ENCODE data around the gene CDK16. TPM values are rescaled to one million over a fixed set of nuclear protein-coding genes. Genes with fewer than 3 reads are reported as not detected.
A peak's percentile ranks its signal among the peaks of the same experiment; 100 is the strongest.

Gene CDK16
- total and polyA plus RNA-seq, 4 experiments from 2014 or later, result 1.6 to 57.4 (median 38.7) TPM

DNA sequence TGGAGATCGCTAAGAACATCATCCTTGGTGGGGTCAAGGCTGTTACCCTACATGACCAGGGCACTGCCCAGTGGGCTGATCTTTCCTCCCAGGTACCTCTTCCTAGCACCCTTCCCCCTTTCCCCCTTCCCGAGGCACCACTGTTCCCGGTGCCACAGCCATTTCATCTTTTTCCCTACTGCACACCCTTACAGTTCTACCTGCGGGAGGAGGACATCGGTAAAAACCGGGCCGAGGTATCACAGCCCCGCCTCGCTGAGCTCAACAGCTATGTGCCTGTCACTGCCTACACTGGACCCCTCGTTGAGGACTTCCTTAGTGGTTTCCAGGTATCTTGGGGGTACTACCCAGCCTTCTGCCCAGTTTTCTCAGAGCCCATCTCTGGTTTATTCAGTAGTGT lies 19.2 kb upstream of the CDK16 start:
- H3K36me3 Mint-ChIP-seq, result peaks cover 59 to 61% of the 10 kb centered on the region in 2 donors
- peaks cover 25 to 46% (median 40%) of the 10 kb centered on the region in 4 donors for H3K4me1 Mint-ChIP-seq
- DNase-seq, result no peak
- H3K9me3 Mint-ChIP-seq, result peaks cover 0 to 1% (median 0%) of the 10 kb centered on the region in 8 donors
- intact Hi-C loops (cut with micrococcal nuclease), result no loop called here
- peaks cover 49% of the 10 kb centered on the region for H3K36me3 ChIP-seq (ENCODE audit: insufficient read depth, low read length)
- H3K4me1 ChIP-seq (ENCODE audit: insufficient read depth, low read length), result peaks cover 42% of the 10 kb centered on the region
- H3K27ac ChIP-seq (ENCODE audit: low read depth, low read length), result no peak overlapping the region
- H3K4me3 Mint-ChIP-seq, result no peak overlapping the region
- ChIA-PET CTCF (ENCODE audit: partially characterized antibody) (interaction anchor here (1.0 kb wide), 1 partner anchor 113 kb away, joined by 4 read pairs; no protein-coding TSS in a partner anchor), POLR2A (ENCODE audit: partially characterized antibody) (interaction anchor here (0.8 kb wide), 1 partner anchor 10 kb away, joined by 3 read pairs; no protein-coding TSS in a partner anchor)
- H3K9me3 ChIP-seq (ENCODE audit: control insufficient read depth in 1 of 2, low read length in 2 of 2), result no peaks in the 10 kb centered on the region
- H3K27me3 Mint-ChIP-seq, result no peaks in the 10 kb centered on the region
- no peaks in the 10 kb centered on the region for H3K27me3 ChIP-seq (ENCODE audit: insufficient read depth, low read length)
- no peak overlapping the region for H3K4me3 ChIP-seq (ENCODE audit: low read length in 2 of 2)
- H3K27ac Mint-ChIP-seq, result no peak overlapping the region

GRCh38 chrX:47200385-47201150 lies 17.9 kb upstream of the CDK16 start:
- POLR2A ChIA-PET (ENCODE audit: partially characterized antibody), result interaction anchor here (0.8 to 1.4 kb wide), 2 partner anchors 17 to 33 kb away, joined by 3 read pairs; partner anchors contain the start of gene USP11

DNA sequence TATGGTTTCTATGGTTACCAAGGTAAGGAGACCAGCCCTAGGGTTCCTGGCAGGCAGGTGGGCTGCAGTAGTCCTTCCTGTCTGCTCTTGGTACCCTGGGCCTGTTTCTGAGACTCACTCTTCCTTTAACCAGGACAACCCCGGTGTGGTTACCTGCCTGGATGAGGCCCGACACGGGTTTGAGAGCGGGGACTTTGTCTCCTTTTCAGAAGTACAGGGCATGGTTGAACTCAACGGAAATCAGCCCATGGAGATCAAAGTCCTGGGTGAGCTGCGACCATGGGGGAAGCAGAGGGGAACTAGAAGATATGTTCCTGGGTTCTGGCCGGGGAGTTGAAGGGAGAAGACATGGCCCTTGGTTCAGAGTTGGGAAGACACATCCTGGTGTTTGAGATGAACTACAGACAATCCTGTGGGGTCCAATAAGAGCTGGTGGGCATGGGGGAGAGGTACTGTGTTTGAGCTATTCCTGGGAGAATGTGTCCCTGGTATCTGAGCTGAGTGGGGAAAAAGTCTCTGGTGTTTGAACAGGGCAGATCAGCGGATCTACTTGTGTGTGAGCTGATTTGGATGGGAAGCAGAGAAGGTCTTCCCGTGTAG lies 17.0 kb upstream of the CDK16 start:
- Histone ChIP-seq H3K4me1 (ENCODE audit: insufficient read depth, low read length) (peaks cover 22% of the 10 kb centered on the region), H3K4me3 (ENCODE audit: low read length in 2 of 2) (no peak overlapping the region), H3K9me3 (ENCODE audit: control insufficient read depth in 1 of 2, low read length in 2 of 2) (no peaks in the 10 kb centered on the region), H3K27me3 (ENCODE audit: insufficient read depth, low read length) (no peaks in the 10 kb centered on the region), H3K36me3 (ENCODE audit: insufficient read depth, low read length) (peaks cover 63% of the 10 kb centered on the region), H3K27ac (ENCODE audit: low read depth, low read length) (no peak overlapping the region)
- no peak overlapping the region for H3K4me3 Mint-ChIP-seq
- CTCF ChIA-PET (ENCODE audit: partially characterized antibody), result interaction anchor here (0.5 to 1.1 kb wide), 2 partner anchors 183 to 186 kb away, joined by 3 to 4 read pairs; no protein-coding TSS in a partner anchor
- peaks cover 0 to 1% (median 0%) of the 10 kb centered on the region in 8 donors for H3K9me3 Mint-ChIP-seq
- POLR2A ChIA-PET (ENCODE audit: partially characterized antibody), result no interaction called here
- intact Hi-C loops (cut with micrococcal nuclease), result no loop called here
- H3K4me1 Mint-ChIP-seq, result peaks cover 11 to 24% (median 21%) of the 10 kb centered on the region in 4 donors
- no peaks in the 10 kb centered on the region for H3K27me3 Mint-ChIP-seq
- no peak for DNase-seq
- H3K36me3 Mint-ChIP-seq, result peaks cover 62 to 82% of the 10 kb centered on the region in 2 donors
- peak overlapping the region in 4 of 7 donors; percentile 27 to 70 (median 50) for H3K27ac Mint-ChIP-seq

More at GRCh38 chrX:47200385-47201150, 17.9 kb upstream of the CDK16 start:
- no peak for DNase-seq
- no peaks in the 10 kb centered on the region for H3K9me3 ChIP-seq (ENCODE audit: control insufficient read depth in 1 of 2, low read length in 2 of 2)
- no peak overlapping the region for H3K27ac ChIP-seq (ENCODE audit: low read depth, low read length)
- intact Hi-C loops (cut with micrococcal nuclease), result no loop called here
- no peak overlapping the region for H3K4me3 Mint-ChIP-seq
- H3K36me3 ChIP-seq (ENCODE audit: insufficient read depth, low read length), result peaks cover 59% of the 10 kb centered on the region
- H3K27ac Mint-ChIP-seq, result peak overlapping the region in 4 of 7 donors; percentile 12 to 72 (median 56)
- peaks cover 0 to 1% (median 0%) of the 10 kb centered on the region in 8 donors for H3K9me3 Mint-ChIP-seq
- no peaks in the 10 kb centered on the region for H3K27me3 Mint-ChIP-seq
- H3K4me3 ChIP-seq (ENCODE audit: low read length in 2 of 2), result no peak overlapping the region
- no peaks in the 10 kb centered on the region for H3K27me3 ChIP-seq (ENCODE audit: insufficient read depth, low read length)
- CTCF ChIA-PET (ENCODE audit: partially characterized antibody), result interaction anchor here (0.9 to 1.0 kb wide), 2 partner anchors 112 to 184 kb away, joined by 3 to 4 read pairs; no protein-coding TSS in a partner anchor
- peaks cover 63 to 73% of the 10 kb centered on the region in 2 donors for H3K36me3 Mint-ChIP-seq
- H3K4me1 Mint-ChIP-seq, result peaks cover 19 to 33% (median 30%) of the 10 kb centered on the region in 4 donors
- H3K4me1 ChIP-seq (ENCODE audit: insufficient read depth, low read length), result peaks cover 30% of the 10 kb centered on the region

- no peaks in the 10 kb centered on the region for H3K27me3 Mint-ChIP-seq
Observed at GRCh38 chrX:47202316-47202715, 16.2 kb upstream of the CDK16 start.

GRCh38 chrX:47202877-47203276 lies 15.6 kb upstream of the CDK16 start:
- H3K27ac ChIP-seq (ENCODE audit: low read depth, low read length), result no peak overlapping the region
- CTCF ChIA-PET (ENCODE audit: partially characterized antibody), result no interaction called here
- peaks cover 63 to 86% of the 10 kb centered on the region in 2 donors for H3K36me3 Mint-ChIP-seq
- H3K4me1 ChIP-seq (ENCODE audit: insufficient read depth, low read length), result peaks cover 7% of the 10 kb centered on the region
- no peaks in the 10 kb centered on the region for H3K9me3 ChIP-seq (ENCODE audit: control insufficient read depth in 1 of 2, low read length in 2 of 2)
- peaks cover 68% of the 10 kb centered on the region for H3K36me3 ChIP-seq (ENCODE audit: insufficient read depth, low read length)
- POLR2A ChIA-PET (ENCODE audit: partially characterized antibody), result no interaction called here
- H3K27me3 Mint-ChIP-seq, result no peaks in the 10 kb centered on the region
- peaks cover 0 to 1% (median 0%) of the 10 kb centered on the region in 8 donors for H3K9me3 Mint-ChIP-seq
- H3K4me1 Mint-ChIP-seq, result peaks cover 3 to 10% (median 9%) of the 10 kb centered on the region in 4 donors
- H3K27me3 ChIP-seq (ENCODE audit: insufficient read depth, low read length), result no peaks in the 10 kb centered on the region
- H3K27ac Mint-ChIP-seq, result peak overlapping the region in 2 of 7 donors; percentile 55 to 68
- no peak overlapping the region for H3K4me3 Mint-ChIP-seq
- intact Hi-C loops (cut with micrococcal nuclease), result no loop called here
- no peak overlapping the region for H3K4me3 ChIP-seq (ENCODE audit: low read length in 2 of 2)
- no peak for DNase-seq

More at GRCh38 chrX:47202316-47202715, 16.2 kb upstream of the CDK16 start:
- Mint-ChIP-seq H3K9me3 (peaks cover 0 to 1% (median 0%) of the 10 kb centered on the region in 8 donors), H3K27ac (peak overlapping the region in 1 of 7 donors; percentile 5), H3K4me1 (peaks cover 6 to 16% (median 12%) of the 10 kb centered on the region in 4 donors), H3K4me3 (no peak overlapping the region), H3K36me3 (peaks cover 64 to 88% of the 10 kb centered on the region in 2 donors)
- H3K36me3 ChIP-seq (ENCODE audit: insufficient read depth, low read length), result peaks cover 69% of the 10 kb centered on the region
- H3K27ac ChIP-seq (ENCODE audit: low read depth, low read length), result no peak overlapping the region
- CTCF ChIA-PET (ENCODE audit: partially characterized antibody), result interaction anchor here (1.1 kb wide), 1 partner anchor 183 kb away, joined by 4 read pairs; no protein-coding TSS in a partner anchor
- POLR2A ChIA-PET (ENCODE audit: partially characterized antibody), result no interaction called here
- no peaks in the 10 kb centered on the region for H3K9me3 ChIP-seq (ENCODE audit: control insufficient read depth in 1 of 2, low read length in 2 of 2)
- intact Hi-C loops (cut with micrococcal nuclease), result no loop called here
- no peaks in the 10 kb centered on the region for H3K27me3 ChIP-seq (ENCODE audit: insufficient read depth, low read length)
- H3K4me1 ChIP-seq (ENCODE audit: insufficient read depth, low read length), result peaks cover 13% of the 10 kb centered on the region
- H3K4me3 ChIP-seq (ENCODE audit: low read length in 2 of 2), result no peak overlapping the region
- no peak for DNase-seq

GRCh38 chrX:47204970-47205369 lies 13.5 kb upstream of the CDK16 start:
- POLR2A ChIA-PET (ENCODE audit: partially characterized antibody), result interaction anchor here (1.4 kb wide), 1 partner anchor 13 kb away, joined by 6 read pairs; the partner anchor contains the start of gene CDK16
- peaks cover 60% of the 10 kb centered on the region for H3K36me3 ChIP-seq (ENCODE audit: insufficient read depth, low read length)
- CTCF ChIA-PET (ENCODE audit: partially characterized antibody), result no interaction called here

DNA sequence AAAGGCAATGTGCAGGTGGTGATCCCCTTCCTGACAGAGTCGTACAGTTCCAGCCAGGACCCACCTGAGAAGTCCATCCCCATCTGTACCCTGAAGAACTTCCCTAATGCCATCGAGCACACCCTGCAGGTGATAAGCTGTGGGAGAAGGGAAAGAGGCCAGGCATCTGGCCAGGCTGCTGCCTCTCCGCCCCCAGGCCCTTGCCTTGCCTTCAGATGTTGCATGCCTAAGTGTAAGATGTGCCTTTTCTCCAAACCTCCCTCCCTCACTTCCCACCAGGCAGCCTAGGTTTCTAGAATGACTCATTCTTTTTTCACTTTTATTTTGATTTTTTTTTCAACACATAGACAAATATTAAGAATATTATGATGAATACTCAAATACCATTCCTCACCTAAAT lies 12.2 kb upstream of the CDK16 start:
- Histone ChIP-seq H3K4me3 (ENCODE audit: low read length in 2 of 2) (no peak overlapping the region), H3K27ac (ENCODE audit: low read depth, low read length) (no peak overlapping the region), H3K9me3 (ENCODE audit: control insufficient read depth in 1 of 2, low read length in 2 of 2) (no peaks in the 10 kb centered on the region), H3K36me3 (ENCODE audit: insufficient read depth, low read length) (peaks cover 62% of the 10 kb centered on the region), H3K4me1 (ENCODE audit: insufficient read depth, low read length) (no peaks in the 10 kb centered on the region), H3K27me3 (ENCODE audit: insufficient read depth, low read length) (no peaks in the 10 kb centered on the region)
- Mint-ChIP-seq H3K36me3 (peaks cover 47 to 62% of the 10 kb centered on the region in 2 donors), H3K4me3 (no peak overlapping the region), H3K27me3 (no peaks in the 10 kb centered on the region), H3K9me3 (no peaks in the 10 kb centered on the region), H3K4me1 (peaks cover 0 to 7% (median 1%) of the 10 kb centered on the region in 4 donors), H3K27ac (peak overlapping the region in 2 of 7 donors; percentile 26 to 70)
- intact Hi-C loops (cut with micrococcal nuclease), result no loop called here
- CTCF ChIA-PET (ENCODE audit: partially characterized antibody), result interaction anchor here (1.4 kb wide), 1 partner anchor 106 kb away, joined by 3 read pairs; no protein-coding TSS in a partner anchor
- no peak for DNase-seq
- POLR2A ChIA-PET (ENCODE audit: partially characterized antibody), result no interaction called here

More at GRCh38 chrX:47204970-47205369, 13.5 kb upstream of the CDK16 start:
- Mint-ChIP-seq H3K36me3 (peaks cover 56 to 70% of the 10 kb centered on the region in 2 donors), H3K27me3 (no peaks in the 10 kb centered on the region), H3K27ac (peak overlapping the region in 2 of 7 donors; percentile 27 to 37), H3K9me3 (peaks cover 0 to 1% (median 0%) of the 10 kb centered on the region in 8 donors), H3K4me1 (peaks cover 0 to 7% (median under 1%) of the 10 kb centered on the region in 4 donors), H3K4me3 (no peak overlapping the region)
- intact Hi-C loops (cut with micrococcal nuclease), result no loop called here
- no peaks in the 10 kb centered on the region for H3K27me3 ChIP-seq (ENCODE audit: insufficient read depth, low read length)
- H3K4me1 ChIP-seq (ENCODE audit: insufficient read depth, low read length), result no peaks in the 10 kb centered on the region
- H3K9me3 ChIP-seq (ENCODE audit: control insufficient read depth in 1 of 2, low read length in 2 of 2), result no peaks in the 10 kb centered on the region
- no peak overlapping the region for H3K4me3 ChIP-seq (ENCODE audit: low read length in 2 of 2)
- no peak overlapping the region for H3K27ac ChIP-seq (ENCODE audit: low read depth, low read length)
- no peak for DNase-seq
